ENCODE measurements around the gene SLIRP.

SLIRP gene

GRCh38 chr14:77710364-77710763 is 2.5 kb downstream of the SLIRP start:
- H3K4me2 ChIP-seq (ENCODE audit: insufficient read depth, low read length), result peak overlapping the region; percentile 87; the same call in 1 of the 2 replicates
- ATAC-seq (ENCODE audit: insufficient read depth, low read depth), result no peak
- H3K36me3 ChIP-seq (ENCODE audit: insufficient read depth, low read length), result peaks cover 51% of the 10 kb centered on the region

DNA sequence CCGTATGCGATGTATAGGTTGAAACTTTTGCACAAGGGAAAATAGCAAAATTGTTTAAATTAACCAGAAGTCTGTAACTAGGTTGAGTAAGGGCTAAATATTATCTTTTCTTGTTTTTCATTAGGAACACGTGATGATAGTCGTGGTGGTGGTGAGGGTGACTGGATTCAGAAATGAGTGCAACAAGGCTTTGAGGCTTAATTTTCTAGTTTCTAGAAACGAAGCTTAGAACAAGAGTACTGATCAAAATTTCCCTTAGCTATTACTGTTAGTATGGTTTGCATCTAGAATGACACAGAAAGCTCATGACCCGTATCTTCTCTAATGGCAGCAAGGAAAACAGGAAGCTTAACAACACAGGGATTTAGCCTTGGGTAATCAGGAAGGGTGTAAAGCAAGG is 7.0 kb downstream of the SLIRP start:
- H4K20me1 ChIP-seq (ENCODE audit: insufficient read depth, low read length), result peaks cover 27% of the 10 kb centered on the region; the same call in 1 of the 2 replicates
- no peak overlapping the region for H3K4me3 ChIP-seq (ENCODE audit: low read depth in 1 of 2, low read length in 2 of 2)
- H3K9me3 ChIP-seq (ENCODE audit: insufficient read depth, low read length, severe bottlenecking), result no peaks in the 10 kb centered on the region
- peaks cover 49% of the 10 kb centered on the region for H3K79me2 ChIP-seq (ENCODE audit: insufficient read depth, low read length)
- no peak overlapping the region for H3K4me2 ChIP-seq (ENCODE audit: insufficient read depth, low read length)
- H3K27me3 ChIP-seq (ENCODE audit: insufficient read depth, low read length, poor library complexity), result no peaks in the 10 kb centered on the region
- DNase-seq, result no peak
- peaks cover 8% of the 10 kb centered on the region; the same call in 1 of the 2 replicates for H3K4me1 ChIP-seq (ENCODE audit: insufficient read depth, low read length)
- H2AFZ ChIP-seq (ENCODE audit: low read depth, low read length), result no peak overlapping the region
- no peak overlapping the region for H3K9ac ChIP-seq (ENCODE audit: low read depth, low read length)
- TF ChIP-seq CTCF (IDR thresholded peaks at IDR 0.05; ENCODE audit: borderline replicate concordance, extremely low read depth, low read length, poor library complexity, severe bottlenecking), result no peak
- TF ChIP-seq EZH2 (IDR thresholded peaks at IDR 0.05; ENCODE audit: borderline replicate concordance, low read depth, low read length, severe bottlenecking), result no peak
- no peak for ATAC-seq (ENCODE audit: insufficient read depth, low read depth)
- H3K36me3 ChIP-seq (ENCODE audit: insufficient read depth, low read length), result peaks cover 90% of the 10 kb centered on the region
- H3K27ac ChIP-seq (ENCODE audit: low read length), result no peak overlapping the region

More at GRCh38 chr14:77710364-77710763, 2.5 kb downstream of the SLIRP start:
- H3K27me3 ChIP-seq (ENCODE audit: insufficient read depth, low read length, poor library complexity), result no peaks in the 10 kb centered on the region
- no peaks in the 10 kb centered on the region for H3K9me3 ChIP-seq (ENCODE audit: insufficient read depth, low read length, severe bottlenecking)
- no peak for DNase-seq
- H3K27ac ChIP-seq (ENCODE audit: low read length), result no peak overlapping the region
- TF ChIP-seq CTCF (IDR thresholded peaks at IDR 0.05; ENCODE audit: borderline replicate concordance, extremely low read depth, low read length, poor library complexity, severe bottlenecking) (no peak), EZH2 (IDR thresholded peaks at IDR 0.05; ENCODE audit: borderline replicate concordance, low read depth, low read length, severe bottlenecking) (no peak)
- H3K4me1 ChIP-seq (ENCODE audit: insufficient read depth, low read length), result peaks cover 36% of the 10 kb centered on the region
- H2AFZ ChIP-seq (ENCODE audit: low read depth, low read length), result no peak overlapping the region
- no peak overlapping the region; a peak in 1 of 4 replicates for H3K4me3 ChIP-seq (ENCODE audit: low read depth in 1 of 2, low read length in 2 of 2)
- H3K9ac ChIP-seq (ENCODE audit: low read depth, low read length), result no peak overlapping the region
- H4K20me1 ChIP-seq (ENCODE audit: insufficient read depth, low read length), result peaks cover 30% of the 10 kb centered on the region; the same call in 1 of the 2 replicates
- peaks cover 91% of the 10 kb centered on the region for H3K79me2 ChIP-seq (ENCODE audit: insufficient read depth, low read length)

DNA sequence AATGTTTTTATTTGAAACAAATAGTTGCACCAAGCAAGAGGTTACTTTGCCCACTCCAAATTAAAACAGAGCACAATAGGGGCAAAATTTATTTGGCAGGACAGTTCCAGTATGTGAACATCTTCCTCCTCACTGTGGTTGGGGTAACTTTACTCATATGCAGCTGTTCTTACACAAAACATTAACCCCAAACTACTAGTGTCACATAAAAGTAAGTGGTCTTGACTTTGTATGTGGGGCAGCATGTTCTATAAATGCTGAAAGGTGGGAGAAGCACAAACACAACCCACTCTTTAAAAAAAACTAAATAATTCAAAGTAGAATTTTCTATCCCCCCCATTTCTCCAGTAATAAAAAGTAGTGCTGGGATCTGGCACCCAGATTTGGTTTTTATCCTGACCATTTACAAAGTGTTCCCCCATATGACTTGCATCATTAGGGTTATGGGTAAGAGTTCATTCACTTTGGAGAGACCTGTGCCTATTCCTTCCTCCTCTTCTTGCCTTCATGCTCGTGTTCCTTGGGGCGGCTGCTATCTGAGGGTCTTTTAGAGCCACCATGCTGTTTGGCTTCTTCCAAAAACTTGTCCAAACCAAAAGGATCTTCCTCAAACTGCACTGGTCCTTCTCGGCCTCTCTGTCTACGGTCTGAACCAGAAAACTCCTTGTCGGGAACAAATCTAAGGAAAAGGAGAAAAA is 9.9 kb downstream of the SLIRP start:
- H4K20me1 ChIP-seq (ENCODE audit: insufficient read depth, low read length), result peaks cover 25% of the 10 kb centered on the region; the same call in 1 of the 2 replicates
- ATAC-seq (ENCODE audit: insufficient read depth, low read depth) (peak; percentile 13; the same call in 1 of the 3 replicates), DNase-seq (no peak)
- TF ChIP-seq EZH2 (IDR thresholded peaks at IDR 0.05; ENCODE audit: borderline replicate concordance, low read depth, low read length, severe bottlenecking), result no peak
- no peak for TF ChIP-seq CTCF (IDR thresholded peaks at IDR 0.05; ENCODE audit: borderline replicate concordance, extremely low read depth, low read length, poor library complexity, severe bottlenecking)
- H3K79me2 ChIP-seq (ENCODE audit: insufficient read depth, low read length), result peaks cover 26% of the 10 kb centered on the region
- H3K9me3 ChIP-seq (ENCODE audit: insufficient read depth, low read length, severe bottlenecking), result no peaks in the 10 kb centered on the region
- H3K4me3 ChIP-seq (ENCODE audit: low read depth in 1 of 2, low read length in 2 of 2), result no peak overlapping the region
- no peaks in the 10 kb centered on the region for H3K27me3 ChIP-seq (ENCODE audit: insufficient read depth, low read length, poor library complexity)
- H3K36me3 ChIP-seq (ENCODE audit: insufficient read depth, low read length), result peaks cover 95% of the 10 kb centered on the region
- H3K4me2 ChIP-seq (ENCODE audit: insufficient read depth, low read length), result no peak overlapping the region
- no peak overlapping the region for H3K27ac ChIP-seq (ENCODE audit: low read length)
- no peak overlapping the region for H3K9ac ChIP-seq (ENCODE audit: low read depth, low read length)
- H2AFZ ChIP-seq (ENCODE audit: low read depth, low read length), result no peak overlapping the region
- no peaks in the 10 kb centered on the region for H3K4me1 ChIP-seq (ENCODE audit: insufficient read depth, low read length)
